SK-N-SH treated with all-trans-retinoic acid at 6 μM for 48 hours (cell line): ENCODE results near the gene RAB11FIP4.

Experiments
- ATAC-seq: fragments of 200-7000 bp; cut with Tn5 transposase; 3 replicates; pipeline ENCODE4 v1.9.1; 2020; ENCODE audit warnings: mild to moderate bottlenecking, moderate library complexity
- ARNTL ChIP-seq: fragments of 450-650 bp; formaldehyde crosslinking; IDR thresholded peaks from 2 replicates; pipeline ENCODE4 v1.5.0; 2020; ENCODE audit warnings: low read depth, mild to moderate bottlenecking, moderate library complexity, borderline replicate concordance
- CREB5 ChIP-seq: fragments of 250-450 bp; sonication (Bioruptor Pico); IDR thresholded peaks from 2 replicates; pipeline ENCODE4 v1.5.1; 2020; ENCODE audit warnings: low read depth, mild to moderate bottlenecking, moderate library complexity
- CSDC2 ChIP-seq: fragments of 250-450 bp; sonication (Bioruptor Pico); IDR thresholded peaks from 2 replicates; pipeline ENCODE4 v1.5.0; 2020; ENCODE audit warnings: mild to moderate bottlenecking, moderate library complexity
- CSRNP3 ChIP-seq: fragments of 250-450 bp; sonication (Bioruptor Pico); IDR thresholded peaks from 2 replicates; pipeline ENCODE4 v1.5.1; 2021; ENCODE audit warnings: mild to moderate bottlenecking, moderate library complexity
- ESRRG ChIP-seq: fragments of 250-450 bp; sonication (Bioruptor Pico); IDR thresholded peaks from 2 replicates; pipeline ENCODE4 v1.6.1; 2021; ENCODE audit warnings: mild to moderate bottlenecking
- ISL1 ChIP-seq: fragments of 250-450 bp; sonication (Bioruptor Pico); IDR thresholded peaks from 2 replicates; pipeline ENCODE4 v2.1.2; 2022; ENCODE audit warnings: mild to moderate bottlenecking, moderate library complexity
- OSR1 ChIP-seq: fragments of 250-450 bp; sonication (Bioruptor Pico); IDR thresholded peaks from 2 replicates; pipeline ENCODE4 v1.8.0; 2022; ENCODE audit warnings: moderate library complexity, mild to moderate bottlenecking, inconsistent platforms
- PATZ1 ChIP-seq: fragments of 250-450 bp; sonication (Bioruptor Pico); IDR thresholded peaks from 2 replicates; pipeline ENCODE4 v1.8.0; 2020; ENCODE audit warnings: mild to moderate bottlenecking, moderate library complexity, borderline replicate concordance
- POU6F1 ChIP-seq: fragments of 250-450 bp; sonication (Bioruptor Pico); IDR thresholded peaks from 2 replicates; pipeline ENCODE4 v1.8.0; 2021; ENCODE audit warnings: low read depth, mild to moderate bottlenecking, moderate library complexity, borderline replicate concordance
- PPARA ChIP-seq: fragments of 250-450 bp; sonication (Bioruptor Pico); IDR thresholded peaks from 2 replicates; pipeline ENCODE4 v1.5.0; 2020; ENCODE audit warnings: mild to moderate bottlenecking, borderline replicate concordance
- RARB ChIP-seq: fragments of 250-450 bp; sonication (Bioruptor Pico); IDR thresholded peaks from 2 replicates; pipeline ENCODE4 v1.8.0; 2021; ENCODE audit warnings: mild to moderate bottlenecking, moderate library complexity
- SNAI2 ChIP-seq: fragments of 250-450 bp; sonication (Bioruptor Pico); IDR thresholded peaks from 2 replicates; pipeline ENCODE4 v1.5.0; 2020; ENCODE audit warnings: mild to moderate bottlenecking, moderate library complexity
- TOX ChIP-seq: fragments of 250-450 bp; sonication (Bioruptor Pico); IDR thresholded peaks from 2 replicates; pipeline ENCODE4 v1.8.0; 2021; ENCODE audit warnings: mild to moderate bottlenecking, moderate library complexity, borderline replicate concordance
- TSHZ2 ChIP-seq: fragments of 250-450 bp; sonication (Bioruptor Pico); IDR thresholded peaks from 2 replicates; pipeline ENCODE4 v1.5.0; 2020; ENCODE audit warnings: mild to moderate bottlenecking, moderate library complexity
- ZC3H10 ChIP-seq: fragments of 250-450 bp; sonication (Bioruptor Pico); IDR thresholded peaks from 2 replicates; pipeline ENCODE4 v1.5.1; 2021; ENCODE audit warnings: mild to moderate bottlenecking, moderate library complexity
- ZFP30 ChIP-seq: fragments of 450-650 bp; formaldehyde crosslinking; IDR thresholded peaks from 2 replicates; pipeline ENCODE4 v1.5.0; 2022; ENCODE audit warnings: mild to moderate bottlenecking, moderate library complexity

RAB11FIP4 gene

GRCh38 chr17:31494259-31495021 is 103.0 kb downstream of the RAB11FIP4 start:
- TF ChIP-seq PATZ1 (CRISPR knock-in tag) (no peak), PPARA (no peak), CREB5 (CRISPR knock-in tag) (no peak), RARB (no peak), TSHZ2 (CRISPR knock-in tag) (no peak), ESRRG (CRISPR knock-in tag) (no peak), ISL1 (CRISPR knock-in tag) (no peak), ZFP30 (CRISPR knock-in tag) (no peak), OSR1 (CRISPR knock-in tag) (no peak)
- TF ChIP-seq, all 23 proteins: peak for 0
- ATAC-seq: no peak

GRCh38 chr17:31495022-31495885 is 103.8 kb downstream of the RAB11FIP4 start:
- TF ChIP-seq CSRNP3 (CRISPR knock-in tag) (no peak), ESRRG (CRISPR knock-in tag) (no peak), OSR1 (CRISPR knock-in tag) (no peak), ISL1 (CRISPR knock-in tag) (no peak), CSDC2 (CRISPR knock-in tag) (no peak), PPARA (no peak), TOX (CRISPR knock-in tag) (no peak), SNAI2 (no peak), CREB5 (CRISPR knock-in tag) (no peak), POU6F1 (CRISPR knock-in tag) (no peak)
- no peak for ATAC-seq

- no peak for ATAC-seq
- TF ChIP-seq OSR1 (CRISPR knock-in tag) (no peak), TSHZ2 (CRISPR knock-in tag) (no peak), CSDC2 (CRISPR knock-in tag) (no peak), CREB5 (CRISPR knock-in tag) (no peak), RARB (no peak), PATZ1 (CRISPR knock-in tag) (no peak), ARNTL (CRISPR knock-in tag) (no peak), ZC3H10 (no peak), SNAI2 (no peak), ESRRG (CRISPR knock-in tag) (no peak)
Measured at GRCh38 chr17:31496097-31496496, 104.6 kb downstream of the RAB11FIP4 start.
